HUES48 (cell line): ENCODE measurements around the gene FAM110D.

Experiments used
- H3K27ac ChIP-seq: one replicate; pipeline ENCODE4 v1.7.0; 2013; ENCODE audit warnings: low read depth, low read length, inconsistent platforms
- H3K27me3 ChIP-seq: 2 replicates; pipeline ENCODE4 v1.6.1; 2013; ENCODE audit warnings: mild to moderate bottlenecking, low read length; ENCODE audit not compliant: control insufficient read depth, insufficient read depth
- H3K36me3 ChIP-seq: 2 replicates; pipeline ENCODE4 v1.6.1; 2013; ENCODE audit warnings: low read length; ENCODE audit not compliant: control insufficient read depth, insufficient read depth
- H3K4me1 ChIP-seq: 2 replicates; pipeline ENCODE4 v1.6.1; 2013; ENCODE audit warnings: mild to moderate bottlenecking, low read length; ENCODE audit not compliant: control insufficient read depth, insufficient read depth
- H3K4me3 ChIP-seq: 2 replicates; pipeline ENCODE4 v1.5.1; 2013; ENCODE audit warnings: mild to moderate bottlenecking, low read depth, low read length
- H3K9ac ChIP-seq: 2 replicates; pipeline ENCODE4 v1.6.1; 2013; ENCODE audit warnings: mild to moderate bottlenecking, low read depth, low read length, moderate library complexity
- H3K9me3 ChIP-seq: 2 replicates; pipeline ENCODE4 v1.6.1; 2013; ENCODE audit warnings: low read length; ENCODE audit not compliant: control insufficient read depth, insufficient read depth

Gene FAM110D

GRCh38 chr1:26122988-26123973 is 35.6 kb upstream of the FAM110D start:
- Histone ChIP-seq H3K4me3 (no peak overlapping the region), H3K36me3 (peaks cover 24% of the 10 kb centered on the region), H3K9me3 (no peaks in the 10 kb centered on the region), H3K9ac (no peak overlapping the region), H3K4me1 (peaks cover 8% of the 10 kb centered on the region; the same call in 1 of the 2 replicates), H3K27me3 (no peaks in the 10 kb centered on the region), H3K27ac (no peak overlapping the region)

GRCh38 chr1:26124418-26125331 is 34.2 kb upstream of the FAM110D start:
- no peaks in the 10 kb centered on the region for H3K27me3 ChIP-seq
- peaks cover 8% of the 10 kb centered on the region; the same call in 1 of the 2 replicates for H3K4me1 ChIP-seq
- no peak overlapping the region for H3K27ac ChIP-seq
- H3K4me3 ChIP-seq: no peak overlapping the region
- no peak overlapping the region for H3K9ac ChIP-seq
- no peaks in the 10 kb centered on the region for H3K9me3 ChIP-seq
- peaks cover 15% of the 10 kb centered on the region; the same call in 1 of the 2 replicates for H3K36me3 ChIP-seq

GRCh38 chr1:26125382-26125781 is 33.5 kb upstream of the FAM110D start:
- no peak overlapping the region for H3K4me3 ChIP-seq
- H3K27me3 ChIP-seq: no peaks in the 10 kb centered on the region
- H3K27ac ChIP-seq: no peak overlapping the region
- H3K9me3 ChIP-seq: no peaks in the 10 kb centered on the region
- H3K36me3 ChIP-seq: peaks cover 15% of the 10 kb centered on the region; the same call in 1 of the 2 replicates
- no peak overlapping the region for H3K9ac ChIP-seq
- peaks cover 8% of the 10 kb centered on the region; the same call in 1 of the 2 replicates for H3K4me1 ChIP-seq

GRCh38 chr1:26125946-26126320 is 32.9 kb upstream of the FAM110D start:
- Histone ChIP-seq H3K9me3 (no peaks in the 10 kb centered on the region), H3K27ac (no peak overlapping the region), H3K36me3 (peaks cover 15% of the 10 kb centered on the region; the same call in 1 of the 2 replicates), H3K27me3 (no peaks in the 10 kb centered on the region), H3K9ac (no peak overlapping the region), H3K4me1 (peaks cover 8% of the 10 kb centered on the region; the same call in 1 of the 2 replicates), H3K4me3 (no peak overlapping the region)

GRCh38 chr1:26126321-26127084 is 32.4 kb upstream of the FAM110D start:
- Histone ChIP-seq H3K9ac (no peak overlapping the region), H3K4me3 (no peak overlapping the region), H3K9me3 (no peaks in the 10 kb centered on the region), H3K4me1 (peaks cover 8% of the 10 kb centered on the region; the same call in 1 of the 2 replicates), H3K27me3 (no peaks in the 10 kb centered on the region), H3K27ac (no peak overlapping the region), H3K36me3 (peaks cover 15% of the 10 kb centered on the region; the same call in 1 of the 2 replicates)

GRCh38 chr1:26127235-26128163 is 31.4 kb upstream of the FAM110D start:
- H3K9ac ChIP-seq: no peak overlapping the region
- H3K9me3 ChIP-seq: no peaks in the 10 kb centered on the region
- H3K4me1 ChIP-seq: peaks cover 8% of the 10 kb centered on the region; the same call in 1 of the 2 replicates
- no peaks in the 10 kb centered on the region for H3K27me3 ChIP-seq
- no peak overlapping the region for H3K27ac ChIP-seq
- peaks cover 9% of the 10 kb centered on the region; the same call in 1 of the 2 replicates for H3K36me3 ChIP-seq
- H3K4me3 ChIP-seq: no peak overlapping the region

- H3K9ac ChIP-seq: no peak overlapping the region
- no peaks in the 10 kb centered on the region for H3K9me3 ChIP-seq
- H3K27me3 ChIP-seq: no peaks in the 10 kb centered on the region
- H3K4me3 ChIP-seq: no peak overlapping the region
- H3K4me1 ChIP-seq: peaks cover 8% of the 10 kb centered on the region; the same call in 1 of the 2 replicates
- H3K36me3 ChIP-seq: no peaks in the 10 kb centered on the region
- H3K27ac ChIP-seq: no peak overlapping the region
These were observed 29.1 kb upstream of the FAM110D start for GRCh38 chr1:26129778-26130177.

GRCh38 chr1:26130695-26131094 is 28.2 kb upstream of the FAM110D start:
- no peak overlapping the region for H3K9ac ChIP-seq
- peaks cover 8% of the 10 kb centered on the region; the same call in 1 of the 2 replicates for H3K4me1 ChIP-seq
- no peak overlapping the region for H3K4me3 ChIP-seq
- H3K9me3 ChIP-seq: no peaks in the 10 kb centered on the region
- no peaks in the 10 kb centered on the region for H3K27me3 ChIP-seq
- H3K36me3 ChIP-seq: no peaks in the 10 kb centered on the region
- H3K27ac ChIP-seq: no peak overlapping the region

- no peaks in the 10 kb centered on the region for H3K4me1 ChIP-seq
- no peaks in the 10 kb centered on the region for H3K36me3 ChIP-seq
- no peaks in the 10 kb centered on the region for H3K9me3 ChIP-seq
- no peak overlapping the region for H3K9ac ChIP-seq
- no peak overlapping the region for H3K4me3 ChIP-seq
- no peak overlapping the region for H3K27ac ChIP-seq
- no peaks in the 10 kb centered on the region for H3K27me3 ChIP-seq
These were observed 26.6 kb upstream of the FAM110D start for GRCh38 chr1:26132128-26132833.
